Ovary (tissue), 9 donors: ENCODE data around the gene MNAT1. TPM values are rescaled to one million over a fixed set of nuclear protein-coding genes. Genes with fewer than 3 reads are reported as not detected.

Experiments used
- DNase-seq, 5 donors: peaks; one replicate each; pipeline ENCODE4 v3.0.0-alpha.2; 2019 to 2020
- H3K27ac ChIP-seq, 2 donors: fragments of 200-600 bp; one replicate each; pipeline versions ENCODE4 v1.5.1 to v1.8.0; 2019 to 2022
- H3K27me3 ChIP-seq: fragments of 200-600 bp; one replicate; pipeline ENCODE4 v1.8.0; 2022
- H3K36me3 ChIP-seq: fragments of 200-600 bp; sonication (generic); one replicate; pipeline ENCODE4 v1.5.1; 2019
- H3K4me1 ChIP-seq: one replicate; pipeline ENCODE4 v1.8.1; 2013; ENCODE audit warnings: mild to moderate bottlenecking, moderate library complexity; ENCODE audit not compliant: insufficient read depth
- H3K4me3 ChIP-seq: fragments of 200-600 bp; sonication (generic); one replicate; pipeline ENCODE4 v1.5.1; 2017
- H3K9me3 ChIP-seq, 2 donors: fragments of 200-600 bp in 1 of 2; sonication (generic) in 1 of 2; one replicate each; pipeline versions ENCODE4 v1.5.1 to v1.8.1; 2013 to 2019; ENCODE audit warnings: mild to moderate bottlenecking in 1 of 2, moderate library complexity in 1 of 2
- EP300 ChIP-seq: sonication (generic); formaldehyde crosslinking; IDR thresholded peaks from one replicate; pipeline ENCODE4 v1.6.1; 2017; ENCODE audit warnings: antibody characterized with exemption
- POLR2A ChIP-seq: fragments of 450-650 bp; IDR thresholded peaks from one replicate; pipeline ENCODE4 v1.6.1; 2017; ENCODE audit warnings: antibody characterized with exemption, mild to moderate bottlenecking, moderate library complexity
- WGBS, 3 donors: extraction: QIAGEN DNeasy Blood & Tissue Kit in 1 of 3; methylation state at CpG; one replicate each; pipeline versions ENCODE4 v1.1.5 to v1.1.7; 2013 to 2017; 5-methylcytosine and 5-hydroxymethylcytosine counted together
- intact Hi-C, 4 donors: fragments of 100-400 bp; cut with DNase I; formaldehyde crosslinking; loops; one replicate each; pipeline versions ENCODE4 v1.11.0 to v1.15.1; 2022 to 2023
- polyA plus RNA-seq, 2 donors: library from polyadenylated mRNA; stranded (reverse); fragments of 200-250 nt in 1 of 2; fragments of 350-450 nt in 1 of 2; fragmentation: Illumina TruSeq in 1 of 2; extraction: RNeasy Lipid Tissue Mini Kit (QIAGEN cat#74804) in 1 of 2; gene quantifications; one replicate each; pipeline ENCODE4 v1.2.3, GENCODE V29; 2013 to 2014
- total RNA-seq, 7 donors: library from RNA; depleted of rRNA in 2 of 7; stranded (reverse); fragments of >200 nt in 2 of 7; fragmentation: NEBNext Ultra II Directional in 3 of 7; extraction: Animal tissue kit (Norgen Biotek cat#: 25700) in 3 of 7; gene quantifications; one replicate each; pipeline versions ENCODE4 v1.1.0 to v1.2.4, GENCODE V29; 2016 to 2023
- TF ChIP-seq, protein P1 (sequence below), 3 donors: fragments of 450-650 bp in 2 of 3; fragments of 200-600 bp in 1 of 3; IDR thresholded peaks; one replicate each; pipeline versions ENCODE4 v1.5.1 to v1.8.0; 2016 to 2022; ENCODE audit warnings: antibody characterized with exemption in 3 of 3, mild to moderate bottlenecking in 1 of 3
- donor health status: DM: no; HTN: no; CAD: no; lungs with moderate emphysema.
- donor health status: DM: no; HTN: no; CAD: no.
- donor health status: Bipolar disorder and iron deficiency.
- donor health status: DM: yes; HTN: yes; CAD: no.
- donor health status: DM: no; HTN: no; CAD: no.
- donor health status: DM: yes; HTN: yes; CAD: no.

The MNAT1 gene
- total and polyA plus RNA-seq, 9 donors: 23.0 to 59.4 (median 32.8) TPM

- intact Hi-C loops: no loop called here
- H3K9me3 ChIP-seq: no peaks in the 10 kb centered on the region
- no peaks in the 10 kb centered on the region for H3K4me1 ChIP-seq
- no peak overlapping the region for H3K27ac ChIP-seq
- no peak overlapping the region for H3K4me3 ChIP-seq
- TF ChIP-seq POLR2A (no peak), EP300 (no peak)
- TF ChIP-seq, protein P1, sequence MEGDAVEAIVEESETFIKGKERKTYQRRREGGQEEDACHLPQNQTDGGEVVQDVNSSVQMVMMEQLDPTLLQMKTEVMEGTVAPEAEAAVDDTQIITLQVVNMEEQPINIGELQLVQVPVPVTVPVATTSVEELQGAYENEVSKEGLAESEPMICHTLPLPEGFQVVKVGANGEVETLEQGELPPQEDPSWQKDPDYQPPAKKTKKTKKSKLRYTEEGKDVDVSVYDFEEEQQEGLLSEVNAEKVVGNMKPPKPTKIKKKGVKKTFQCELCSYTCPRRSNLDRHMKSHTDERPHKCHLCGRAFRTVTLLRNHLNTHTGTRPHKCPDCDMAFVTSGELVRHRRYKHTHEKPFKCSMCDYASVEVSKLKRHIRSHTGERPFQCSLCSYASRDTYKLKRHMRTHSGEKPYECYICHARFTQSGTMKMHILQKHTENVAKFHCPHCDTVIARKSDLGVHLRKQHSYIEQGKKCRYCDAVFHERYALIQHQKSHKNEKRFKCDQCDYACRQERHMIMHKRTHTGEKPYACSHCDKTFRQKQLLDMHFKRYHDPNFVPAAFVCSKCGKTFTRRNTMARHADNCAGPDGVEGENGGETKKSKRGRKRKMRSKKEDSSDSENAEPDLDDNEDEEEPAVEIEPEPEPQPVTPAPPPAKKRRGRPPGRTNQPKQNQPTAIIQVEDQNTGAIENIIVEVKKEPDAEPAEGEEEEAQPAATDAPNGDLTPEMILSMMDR (IDR thresholded peaks at IDR 0.05): no peak
- no peak for DNase-seq
- no peaks in the 10 kb centered on the region for H3K36me3 ChIP-seq
- no peaks in the 10 kb centered on the region for H3K27me3 ChIP-seq
These were observed 10.0 kb downstream of the MNAT1 start for GRCh38 chr14:60744566-60744965.

- Histone ChIP-seq H3K9me3 (no peaks in the 10 kb centered on the region), H3K27ac (no peak overlapping the region), H3K4me3 (no peak overlapping the region), H3K27me3 (no peaks in the 10 kb centered on the region), H3K36me3 (no peaks in the 10 kb centered on the region), H3K4me1 (peaks cover 3% of the 10 kb centered on the region)
- DNase-seq: no peak
- TF ChIP-seq, protein P1 (IDR thresholded peaks at IDR 0.05): no peak
- no peak for TF ChIP-seq POLR2A
- no peak for TF ChIP-seq EP300
- intact Hi-C loops: no loop called here
- 89 to 95% (median 94%) methylated on average over 7 of the region's 7 CpGs for WGBS, 3 donors
These were observed 18.9 kb downstream of the MNAT1 start for GRCh38 chr14:60753264-60754119.

GRCh38 chr14:60756847-60757246 lies 22.3 kb downstream of the MNAT1 start:
- no peaks in the 10 kb centered on the region for H3K36me3 ChIP-seq
- no peak for DNase-seq
- peaks cover 5% of the 10 kb centered on the region for H3K4me1 ChIP-seq
- H3K27me3 ChIP-seq: no peaks in the 10 kb centered on the region
- TF ChIP-seq, protein P1 (IDR thresholded peaks at IDR 0.05): no peak
- TF ChIP-seq POLR2A (no peak), EP300 (no peak)
- 25 to 27% (median 27%) methylated on average over 1 of the region's 1 CpG for WGBS, 3 donors
- intact Hi-C loops: no loop called here
- H3K4me3 ChIP-seq: no peak overlapping the region
- no peaks in the 10 kb centered on the region for H3K9me3 ChIP-seq
- H3K27ac ChIP-seq: no peak overlapping the region

- Histone ChIP-seq H3K9me3 (no peaks in the 10 kb centered on the region), H3K4me3 (no peak overlapping the region), H3K27ac (no peak overlapping the region), H3K27me3 (no peaks in the 10 kb centered on the region), H3K4me1 (peaks cover 5% of the 10 kb centered on the region), H3K36me3 (no peaks in the 10 kb centered on the region)
- WGBS, 3 donors: 83 to 94% (median 90%) methylated on average over 1 of the region's 1 CpG
- TF ChIP-seq EP300 (no peak), POLR2A (no peak)
- TF ChIP-seq, protein P1 (IDR thresholded peaks at IDR 0.05): no peak
- intact Hi-C loops: no loop called here
- no peak for DNase-seq
These were observed 23.0 kb downstream of the MNAT1 start for GRCh38 chr14:60757567-60758002.
